Left ventricle myocardium inferior (tissue), 1 donor: ENCODE data around the gene GPR152. TPM values are rescaled to one million over a fixed set of nuclear protein-coding genes. Genes with fewer than 3 reads are reported as not detected.
"Not testable (repeated sequence)": the region's sequence is repeated elsewhere in the genome, so short reads cannot be mapped to it uniquely, and the experiment has no call there.

Experiments
- DNase-seq: peaks from one replicate; pipeline ENCODE4 v3.0.0-alpha.2; 2020
- H3K27ac ChIP-seq: fragments of 200-600 bp; replicated peaks from 2 replicates; pipeline ENCODE4 v1.8.0; 2021
- H3K27me3 ChIP-seq: fragments of 200-600 bp; 2 replicates; pipeline ENCODE4 v1.8.0; 2021; ENCODE audit warnings: low read depth
- H3K36me3 ChIP-seq: fragments of 200-600 bp; 2 replicates; pipeline ENCODE4 v1.8.0; 2021
- H3K4me1 ChIP-seq: fragments of 200-600 bp; 2 replicates; pipeline ENCODE4 v1.8.0; 2021
- H3K4me3 ChIP-seq: fragments of 200-600 bp; 2 replicates; pipeline ENCODE4 v1.8.0; 2021; ENCODE audit warnings: mild to moderate bottlenecking, moderate library complexity
- H3K9me3 ChIP-seq: fragments of 200-600 bp; replicated peaks from 2 replicates; pipeline ENCODE4 v1.8.0; 2021
- CTCF ChIP-seq: fragments of 200-600 bp; IDR thresholded peaks from 2 replicates; pipeline ENCODE4 v1.8.0; 2021; ENCODE audit warnings: antibody characterized with exemption, mild to moderate bottlenecking, borderline replicate concordance
- intact Hi-C: fragments of 100-400 bp; cut with micrococcal nuclease; formaldehyde crosslinking; loops from one replicate; pipeline ENCODE4 v1.11.0; 2022
- total RNA-seq: library from RNA; stranded (reverse); fragmentation: NEBNext Ultra II Directional; extraction: Animal tissue kit (Norgen Biotek cat#: 25700); gene quantifications from one replicate; pipeline ENCODE4 v1.2.1, GENCODE V29; 2021
- donor health status: DM: no; HTN: yes; CAD: no; lungs with severe emphysema.

The GPR152 gene
- total RNA-seq, 1 donor from 2014 or later, result not detected

GRCh38 chr11:67491276-67492068 is 38.9 kb upstream of the GPR152 start:
- Histone ChIP-seq H3K4me1 (peaks cover 5% of the 10 kb centered on the region), H3K27ac (no peak overlapping the region), H3K4me3 (no peak overlapping the region), H3K9me3 (no peaks in the 10 kb centered on the region), H3K36me3 (peaks cover 86% of the 10 kb centered on the region), H3K27me3 (no peaks in the 10 kb centered on the region)
- no peak for DNase-seq
- TF ChIP-seq CTCF, result no peak
- intact Hi-C loops, result no loop called here

- TF ChIP-seq CTCF, result no peak
- DNase-seq, result no peak
- Histone ChIP-seq H3K27me3 (no peaks in the 10 kb centered on the region), H3K4me3 (no peak overlapping the region), H3K9me3 (no peaks in the 10 kb centered on the region), H3K27ac (no peak overlapping the region), H3K4me1 (peaks cover 13% of the 10 kb centered on the region), H3K36me3 (peaks cover 79% of the 10 kb centered on the region)
- intact Hi-C loops, result no loop called here
These were observed 38.2 kb upstream of the GPR152 start for GRCh38 chr11:67490727-67491065.

- Histone ChIP-seq H3K27ac (no peak overlapping the region), H3K27me3 (no peaks in the 10 kb centered on the region), H3K4me3 (no peak overlapping the region), H3K4me1 (peaks cover 19% of the 10 kb centered on the region), H3K9me3 (no peaks in the 10 kb centered on the region), H3K36me3 (peaks cover 73% of the 10 kb centered on the region)
- intact Hi-C loops, result no loop called here
- DNase-seq, result no peak
- no peak for TF ChIP-seq CTCF
These were observed 37.6 kb upstream of the GPR152 start for GRCh38 chr11:67489885-67490726.

- no peak overlapping the region for H3K27ac ChIP-seq
- no peaks in the 10 kb centered on the region for H3K27me3 ChIP-seq
- no peak for TF ChIP-seq CTCF
- no peaks in the 10 kb centered on the region for H3K9me3 ChIP-seq
- H3K4me3 ChIP-seq, result no peak overlapping the region
- no peak for DNase-seq
- H3K4me1 ChIP-seq, result peaks cover 27% of the 10 kb centered on the region
- intact Hi-C loops, result no loop called here
- H3K36me3 ChIP-seq, result peaks cover 66% of the 10 kb centered on the region
These were observed 36.8 kb upstream of the GPR152 start for GRCh38 chr11:67489203-67489884.

- DNase-seq, result no peak
- Histone ChIP-seq H3K4me3 (no peak overlapping the region), H3K4me1 (peaks cover 43% of the 10 kb centered on the region), H3K36me3 (peaks cover 39% of the 10 kb centered on the region), H3K27ac (no peak overlapping the region), H3K9me3 (no peaks in the 10 kb centered on the region), H3K27me3 (no peaks in the 10 kb centered on the region)
- no peak for TF ChIP-seq CTCF
- intact Hi-C loops, result no loop called here
These were observed 34.1 kb upstream of the GPR152 start for GRCh38 chr11:67486481-67487195.

- peaks cover 33% of the 10 kb centered on the region for H3K36me3 ChIP-seq
- peaks cover 43% of the 10 kb centered on the region for H3K4me1 ChIP-seq
These were observed 33.4 kb upstream of the GPR152 start for GRCh38 chr11:67485873-67486361.

More at GRCh38 chr11:67485873-67486361, 33.4 kb upstream of the GPR152 start:
- H3K9me3 ChIP-seq, H3K4me3 ChIP-seq, H3K27me3 ChIP-seq, DNase-seq, H3K27ac ChIP-seq, intact Hi-C loops: not testable (repeated sequence)
